LNCaP clone FGC (cell line): ENCODE measurements around the gene CD96.
"Not testable (repeated sequence)": the region's sequence is repeated elsewhere in the genome, so short reads cannot be mapped to it uniquely, and the experiment has no call there.

Source experiments
- DNase-seq: peaks from one replicate; pipeline ENCODE4 v3.0.0-alpha.2; 2011; ENCODE audit warnings: low read depth
- H3K4me3 ChIP-seq: 2 replicates; pipeline ENCODE4 v1.5.1; 2011; ENCODE audit warnings: mild to moderate bottlenecking, low read depth, low read length, control low read depth
- CTCF ChIP-seq: IDR thresholded peaks from 2 replicates; pipeline ENCODE4 v1.5.1; 2012; ENCODE audit warnings: mild to moderate bottlenecking; ENCODE audit not compliant: control insufficient read depth, insufficient read depth; ENCODE audit errors: extremely low read depth

Gene CD96

GRCh38 chr3:111667170-111667569 lies 125.2 kb downstream of the CD96 start:
- no peak overlapping the region for H3K4me3 ChIP-seq
- no peak for DNase-seq
- no peak for TF ChIP-seq CTCF

GRCh38 chr3:111667621-111668239 lies 125.7 kb downstream of the CD96 start:
- no peak for DNase-seq
- H3K4me3 ChIP-seq: no peak overlapping the region
- no peak for TF ChIP-seq CTCF

GRCh38 chr3:111668326-111668725 lies 126.3 kb downstream of the CD96 start:
- no peak for TF ChIP-seq CTCF
- no peak for DNase-seq
- H3K4me3 ChIP-seq: no peak overlapping the region

- no peak for DNase-seq
- H3K4me3 ChIP-seq: no peak overlapping the region
- peak; percentile 82 for TF ChIP-seq CTCF
Observed at GRCh38 chr3:111668888-111669488, 127.0 kb downstream of the CD96 start.

GRCh38 chr3:111669926-111670630 lies 128.1 kb downstream of the CD96 start:
- no peak for TF ChIP-seq CTCF
- no peak for DNase-seq
- no peak overlapping the region for H3K4me3 ChIP-seq

- DNase-seq: not testable (repeated sequence)
Observed at GRCh38 chr3:111672461-111672860, 130.5 kb downstream of the CD96 start.

GRCh38 chr3:111675846-111676210 lies 133.8 kb downstream of the CD96 start:
- no peak for TF ChIP-seq CTCF
- no peak overlapping the region for H3K4me3 ChIP-seq
- no peak for DNase-seq

More at GRCh38 chr3:111672461-111672860, 130.5 kb downstream of the CD96 start:
- not testable (repeated sequence) for H3K4me3 ChIP-seq
